OCI-LY1 (cell line): ENCODE results near the gene TEAD1.

Source experiments
- CTCF ChIP-seq: fragments of 200-600 bp; sonication (generic), shearing (Covaris generic); IDR thresholded peaks from 2 replicates; pipeline ENCODE4 v1.5.1; 2017; ENCODE audit warnings: mild to moderate bottlenecking, antibody characterized with exemption, low read length, moderate library complexity, mixed read lengths
- EZH2 ChIP-seq: fragments of 200-600 bp; sonication (generic), shearing (Covaris generic); IDR thresholded peaks from 2 replicates; pipeline ENCODE4 v1.8.0; 2017; ENCODE audit warnings: borderline replicate concordance, mixed run types, mild to moderate bottlenecking, antibody characterized with exemption, low read length, moderate library complexity, mixed read lengths

- no peak for TF ChIP-seq CTCF
- TF ChIP-seq EZH2, result no peak
Measured at GRCh38 chr11:12775955-12776354, 101.7 kb downstream of the TEAD1 start.
